CD4-positive, alpha-beta T cell treated with Interleukin-1 beta for 1 hour (primary cell): ENCODE measurements around the gene FBXW7.

Experiments used
- DNase-seq, 2 donors: peaks; one replicate each; pipeline ENCODE4 v3.0.0-alpha.2; 2020 to 2022

FBXW7 gene

GRCh38 chr4:152464030-152464823 lies 71.7 kb downstream of the FBXW7 start:
- DNase-seq = no peak

GRCh38 chr4:152463562-152463961 lies 72.3 kb downstream of the FBXW7 start:
- no peak for DNase-seq

GRCh38 chr4:152462695-152463094 lies 73.2 kb downstream of the FBXW7 start:
- DNase-seq = no peak

- DNase-seq = no peak
These were observed 73.8 kb downstream of the FBXW7 start for GRCh38 chr4:152462047-152462446.

- DNase-seq = no peak
These were observed 75.4 kb downstream of the FBXW7 start for GRCh38 chr4:152460488-152460887.

- DNase-seq = no peak
These were observed 76.6 kb downstream of the FBXW7 start for GRCh38 chr4:152459326-152459725.

- peak in 1 of 2 donors; percentile 14 for DNase-seq
These were observed 77.0 kb downstream of the FBXW7 start for GRCh38 chr4:152458801-152459302.

- DNase-seq = no peak
These were observed 79.3 kb downstream of the FBXW7 start for GRCh38 chr4:152456609-152457008.

GRCh38 chr4:152455311-152455710 lies 80.6 kb downstream of the FBXW7 start:
- DNase-seq = no peak

- peak in 1 of 2 donors; percentile 19 for DNase-seq
These were observed 81.4 kb downstream of the FBXW7 start for GRCh38 chr4:152454398-152455011.

GRCh38 chr4:152451496-152451895 lies 84.4 kb downstream of the FBXW7 start:
- DNase-seq = no peak

GRCh38 chr4:152448854-152449253 lies 87.0 kb downstream of the FBXW7 start:
- DNase-seq = no peak

GRCh38 chr4:152448038-152448707 lies 87.7 kb downstream of the FBXW7 start:
- no peak for DNase-seq

GRCh38 chr4:152443859-152444258 lies 92.0 kb downstream of the FBXW7 start:
- no peak for DNase-seq

GRCh38 chr4:152437561-152437960 lies 98.3 kb downstream of the FBXW7 start:
- DNase-seq = no peak

GRCh38 chr4:152436384-152436783 lies 99.5 kb downstream of the FBXW7 start:
- no peak for DNase-seq

- no peak for DNase-seq
These were observed 101.9 kb downstream of the FBXW7 start for GRCh38 chr4:152434011-152434410.

- no peak for DNase-seq
These were observed 104.1 kb downstream of the FBXW7 start for GRCh38 chr4:152431784-152432183.

- no peak for DNase-seq
These were observed 104.6 kb downstream of the FBXW7 start for GRCh38 chr4:152431291-152431690.

GRCh38 chr4:152430507-152430906 lies 105.4 kb downstream of the FBXW7 start:
- no peak for DNase-seq

GRCh38 chr4:152427981-152428380 lies 107.9 kb downstream of the FBXW7 start:
- DNase-seq = no peak

GRCh38 chr4:152424977-152425376 lies 110.9 kb downstream of the FBXW7 start:
- peak in 1 of 2 donors; percentile 3 for DNase-seq

- no peak for DNase-seq
These were observed 111.5 kb downstream of the FBXW7 start for GRCh38 chr4:152424396-152424795.

- no peak for DNase-seq
These were observed 113.0 kb downstream of the FBXW7 start for GRCh38 chr4:152422817-152423320.
